CD4-positive, alpha-beta T cell (primary cell): ENCODE measurements around the gene FMNL1. TPM values are rescaled to one million over a fixed set of nuclear protein-coding genes. Genes with fewer than 3 reads are reported as not detected.

ENCODE experiments used
- ATAC-seq: fragments of 200-7000 bp; cut with Tn5 transposase; one replicate; pipeline ENCODE4 v1.10.0; 2022; ENCODE audit warnings: mild to moderate bottlenecking; ENCODE audit not compliant: poor library complexity
- CTCF ChIA-PET: fragments of 350-600 bp; sonication (Branson Sonifier 250); formaldehyde crosslinking; loops from one replicate; lab custom pipeline; 2021; ENCODE audit warnings: antibody characterized with exemption, inconsistent platforms; lab: Charles Lee
- POLR2A ChIA-PET: fragments of 350-600 bp; sonication (Branson Sonifier 250); formaldehyde crosslinking; loops from one replicate; lab custom pipeline; 2021; ENCODE audit warnings: antibody characterized with exemption, inconsistent platforms; lab: Charles Lee
- DNase-seq, 14 experiments: peaks; one replicate each; pipeline ENCODE4 v3.0.0-alpha.2; 2013 to 2020; ENCODE audit warnings: mixed read lengths in 2 of 14
- H3K27ac ChIP-seq, 2 donors: one replicate each; pipeline versions ENCODE4 v1.5.1 to v1.7.0; 2013; ENCODE audit warnings: low read length in 2 of 2, low read depth in 1 of 2, mild to moderate bottlenecking in 1 of 2
- H3K27me3 ChIP-seq, 2 experiments: 1 replicate in 1 of 2; 2 replicates in 1 of 2; pipeline versions ENCODE4 v1.6.1 to v1.7.0; 2013; ENCODE audit warnings: low read length in 2 of 2, control low read depth in 1 of 2, mild to moderate bottlenecking in 1 of 2, moderate library complexity in 1 of 2; ENCODE audit not compliant: insufficient read depth in 2 of 2, control insufficient read depth in 1 of 2
- H3K36me3 ChIP-seq: one replicate; pipeline ENCODE4 v1.6.1; 2013; ENCODE audit warnings: low read length, control low read depth; ENCODE audit not compliant: insufficient read depth
- H3K4me1 ChIP-seq: one replicate; pipeline ENCODE4 v1.6.1; 2013; ENCODE audit warnings: low read length, control low read depth; ENCODE audit not compliant: insufficient read depth
- H3K4me3 ChIP-seq: one replicate; pipeline ENCODE4 v1.5.1; 2013; ENCODE audit warnings: mild to moderate bottlenecking, low read length, moderate library complexity
- H3K9me3 ChIP-seq, 2 experiments: 1 replicate in 1 of 2; 2 replicates in 1 of 2; pipeline versions ENCODE4 v1.6.1 to v1.7.0; 2013; ENCODE audit warnings: low read length in 2 of 2, mild to moderate bottlenecking in 2 of 2, control low read depth in 1 of 2, moderate library complexity in 1 of 2; ENCODE audit not compliant: control insufficient read depth in 1 of 2, insufficient read depth in 1 of 2
- H3K27ac Mint-ChIP-seq: one replicate; pipeline ENCODE4 v1.8.0; 2020; ENCODE audit warnings: mixed read lengths
- H3K27me3 Mint-ChIP-seq: one replicate; pipeline ENCODE4 v1.8.0; 2021; ENCODE audit warnings: mixed read lengths
- H3K36me3 Mint-ChIP-seq: one replicate; pipeline ENCODE4 v1.8.0; 2021; ENCODE audit warnings: low read depth, mixed read lengths
- H3K4me1 Mint-ChIP-seq: one replicate; pipeline ENCODE4 v1.8.0; 2021; ENCODE audit warnings: low read depth, mixed read lengths
- H3K4me3 Mint-ChIP-seq: one replicate; pipeline ENCODE4 v1.8.0; 2020; ENCODE audit warnings: mild to moderate bottlenecking, mixed read lengths
- H3K9me3 Mint-ChIP-seq: one replicate; pipeline ENCODE4 v1.8.0; 2020; ENCODE audit warnings: mixed read lengths
- CTCF ChIP-seq: fragments of 200-600 bp; IDR thresholded peaks from one replicate; pipeline ENCODE4 v1.8.0; 2022; ENCODE audit warnings: antibody characterized with exemption, mild to moderate bottlenecking
- intact Hi-C, 2 experiments: fragments of 100-400 bp; cut with DNase I in 1 of 2; cut with micrococcal nuclease in 1 of 2; formaldehyde crosslinking; loops; one replicate each; pipeline versions ENCODE4 v1.15.1 to v1.9.0; 2023 to 2025; cut with DNase I, micrococcal nuclease
- total RNA-seq, 174 experiments: library from RNA in 2 of 174; stranded (reverse) in 2 of 174; gene quantifications; one replicate each; pipeline ENCODE4 v1.2.3 and lab custom pipeline; 2021 to 2026

The FMNL1 gene
- total RNA-seq, 2 experiments from 2014 or later = 378 to 387 TPM

- H3K4me1 Mint-ChIP-seq = peaks cover 80% of the 10 kb centered on the region
- H3K4me1 ChIP-seq = peaks cover 81% of the 10 kb centered on the region
- H3K27ac ChIP-seq = no peak overlapping the region
- peaks cover 31% of the 10 kb centered on the region for H3K36me3 ChIP-seq
- ChIA-PET CTCF (no interaction called here), POLR2A (interaction anchor here (1.4 kb wide), 1 partner anchor 19 kb away, joined by 3 read pairs; no protein-coding TSS in a partner anchor)
- ATAC-seq = no peak
- H3K9me3 ChIP-seq = no peaks in the 10 kb centered on the region
- TF ChIP-seq CTCF = no peak
- no peaks in the 10 kb centered on the region for H3K27me3 ChIP-seq
- H3K4me3 ChIP-seq = no peak overlapping the region
- no peaks in the 10 kb centered on the region for H3K27me3 Mint-ChIP-seq
- intact Hi-C loops = loop anchor here in 1 of 2 experiments (2.0 kb wide), 1 partner anchor 18 kb away; no protein-coding TSS in a partner anchor
- H3K27ac Mint-ChIP-seq = peak overlapping the region; percentile 63
- H3K36me3 Mint-ChIP-seq = peaks cover 33% of the 10 kb centered on the region
- no peaks in the 10 kb centered on the region for H3K9me3 Mint-ChIP-seq
- DNase-seq = no peak
- no peak overlapping the region for H3K4me3 Mint-ChIP-seq
Measured at GRCh38 chr17:45296833-45297124, 75.1 kb downstream of the FMNL1 start.

Other genes starting within 250 kb of the FMNL1 start
- gene DCAKD, start 170.3 kb upstream of the FMNL1 start, total RNA-seq = 10 to 100 TPM; 11.6 to 12.2 TPM
- 10 to 100 TPM; 61.1 to 62.2 TPM for gene NMT1, start 160.6 kb upstream of the FMNL1 start, total RNA-seq
- gene PLCD3, start 89.4 kb upstream of the FMNL1 start, total RNA-seq = 1 to 10 TPM; 1.8 to 2.4 TPM
- 10 to 100 TPM; 24.8 to 26.3 TPM for gene ACBD4, start 86.2 kb upstream of the FMNL1 start, total RNA-seq
- 10 to 100 TPM; 50.5 to 50.9 TPM for gene HEXIM1, start 73.4 kb upstream of the FMNL1 start, total RNA-seq
- 1 to 10 TPM; 1.3 to 1.5 TPM for gene HEXIM2, start 60.0 kb upstream of the FMNL1 start, total RNA-seq
- gene SPATA32, start 40.2 kb downstream of the FMNL1 start, total RNA-seq = under 1 TPM; 0.20 to 0.27 TPM
- 10 to 100 TPM; 41.4 to 46.5 TPM for gene MAP3K14, start 95.1 kb downstream of the FMNL1 start, total RNA-seq
- 10 to 100 TPM; 33.3 to 35.2 TPM for gene ARHGAP27, start 211.0 kb downstream of the FMNL1 start, total RNA-seq